A172 (cell line): Measurements from ENCODE around the gene ABTB2. TPM values are rescaled to one million over a fixed set of nuclear protein-coding genes. Genes with fewer than 3 reads are reported as not detected.
A peak's percentile ranks its signal among the peaks of the same experiment; 100 is the strongest.

Source experiments
- DNase-seq: peaks from one replicate; pipeline ENCODE4 v3.0.0-alpha.2; 2015; ENCODE audit warnings: low spot score
- total RNA-seq: library from RNA; depleted of rRNA; stranded (reverse); fragments of >200 nt; shearing (Covaris generic); gene quantifications from 2 replicates; pipeline ENCODE4 v1.2.3, GENCODE V29; 2014

Gene ABTB2
- total RNA-seq, 1 experiment from 2014 or later = 0.93 TPM

GRCh38 chr11:34167961-34168360 is 189.8 kb downstream of the ABTB2 start:
- DNase-seq = no peak

DNA sequence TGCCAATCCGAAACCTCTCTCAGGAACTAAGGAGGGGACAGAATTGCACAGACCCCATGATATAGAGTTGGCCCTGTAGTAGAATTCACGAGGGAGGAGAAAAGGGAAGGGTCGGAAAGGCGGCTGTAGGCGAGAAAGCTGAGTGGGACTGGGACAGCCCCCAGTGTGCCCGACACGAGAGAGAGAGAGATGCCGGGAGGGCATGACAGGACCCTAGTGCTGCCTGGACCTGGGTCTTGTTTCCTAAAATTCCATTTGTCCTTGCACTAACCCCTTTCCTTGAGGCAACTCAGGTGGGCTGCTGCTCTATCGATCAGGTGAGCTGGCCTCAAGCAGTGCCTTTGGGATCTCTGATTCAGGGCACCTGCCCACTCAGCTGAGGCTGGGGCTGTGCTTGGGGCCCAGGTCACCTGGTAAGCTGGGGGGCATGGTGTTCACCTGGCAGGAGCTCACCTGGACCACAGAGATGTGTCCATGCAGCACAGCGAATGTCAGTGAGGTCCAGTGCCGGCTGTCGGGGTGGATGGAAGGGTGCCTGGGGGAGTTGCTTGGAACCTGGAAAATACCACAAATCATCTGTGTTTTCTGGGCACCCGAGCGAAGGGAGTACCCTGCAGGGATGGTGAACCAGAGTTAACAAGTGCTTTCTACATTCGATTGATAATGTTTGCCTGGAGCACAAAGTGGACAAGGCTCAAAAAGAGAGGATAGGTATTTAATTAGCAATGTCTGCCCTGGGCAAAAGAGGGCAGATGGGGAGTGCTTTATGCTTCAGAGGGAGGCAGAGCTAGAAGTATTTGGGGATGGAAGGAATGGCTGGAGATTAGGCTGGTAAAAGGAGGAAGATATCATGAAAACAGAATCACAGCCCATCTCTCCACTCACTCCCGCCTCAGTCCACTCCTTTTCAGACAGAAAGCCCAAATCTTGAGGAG is 190.7 kb downstream of the ABTB2 start:
- DNase-seq = no peak

DNA sequence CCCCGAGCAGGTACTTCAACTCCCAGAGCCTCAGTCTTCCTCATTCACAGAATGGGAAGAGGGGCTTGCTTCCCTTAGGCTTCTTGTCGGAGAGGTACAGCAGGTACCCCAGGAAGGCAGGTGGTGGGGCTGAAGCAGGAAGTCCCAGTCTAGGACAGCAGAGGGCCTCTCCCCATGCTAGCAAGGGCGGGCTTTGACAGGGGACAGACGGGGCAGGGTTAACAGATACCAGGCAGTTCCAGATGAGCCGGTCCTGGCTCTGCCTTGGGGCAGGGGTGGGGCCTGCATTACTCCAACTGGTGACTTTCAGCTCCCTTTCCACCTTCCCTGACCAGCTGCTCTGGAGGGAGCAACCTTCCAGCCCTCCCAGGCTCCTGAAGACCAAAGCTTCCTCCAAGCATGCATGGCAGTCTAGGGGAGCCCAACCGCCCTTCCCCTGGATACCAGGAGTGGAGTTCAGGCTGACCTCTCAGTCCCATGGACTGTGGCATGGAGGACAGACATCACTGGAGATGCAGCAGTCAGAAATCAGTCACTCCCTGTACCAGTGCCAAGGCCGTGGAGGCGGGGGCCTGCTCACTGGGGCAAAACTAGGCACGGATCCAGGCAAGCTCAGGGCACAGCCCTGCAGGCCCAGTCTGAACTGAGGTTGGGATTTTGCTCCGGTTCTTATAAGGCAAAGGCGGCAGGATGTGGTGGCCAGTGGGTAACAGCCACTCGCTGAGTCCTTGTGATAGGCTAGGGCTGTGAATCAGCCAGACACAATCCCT is 191.8 kb downstream of the ABTB2 start:
- no peak for DNase-seq

DNA sequence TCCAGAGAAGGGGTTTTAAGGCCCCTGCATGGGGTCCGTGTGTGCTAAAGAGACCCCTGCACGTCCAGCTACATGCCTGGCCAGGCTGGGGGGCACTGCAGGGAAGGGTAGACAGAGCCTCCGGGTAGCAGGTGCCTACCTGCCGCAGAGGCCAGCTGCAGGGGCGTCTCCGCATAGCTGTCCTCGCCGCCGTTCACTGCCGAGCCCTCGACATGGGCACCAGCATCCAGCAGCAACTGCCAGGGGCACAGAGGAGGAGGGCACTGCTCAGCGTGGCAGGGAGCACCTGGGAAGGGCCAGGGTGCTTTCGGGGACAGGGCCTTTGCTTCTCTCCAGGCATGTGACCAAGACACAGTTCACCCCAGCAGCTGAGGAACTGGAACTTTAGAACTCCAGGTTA is 192.7 kb downstream of the ABTB2 start:
- no peak for DNase-seq

DNA sequence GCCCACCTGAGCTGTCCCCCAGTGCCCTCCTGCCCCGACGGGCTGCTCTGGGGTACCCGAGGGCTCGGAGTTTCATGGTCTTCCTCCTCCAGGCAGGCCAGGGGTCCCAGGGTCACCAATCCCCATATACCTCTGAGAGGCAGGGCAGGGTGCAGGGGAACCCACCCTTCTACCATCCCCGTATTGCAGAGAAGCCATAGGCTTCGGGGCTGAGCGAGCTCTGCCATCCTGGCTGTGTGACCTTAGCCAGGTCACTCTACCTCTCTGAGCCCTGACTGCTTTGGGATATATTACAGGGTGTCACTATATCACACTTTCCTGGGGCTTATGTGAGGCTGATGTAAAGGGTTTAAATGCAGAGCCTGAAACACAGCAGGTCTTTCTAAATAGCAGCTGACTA is 195.0 kb downstream of the ABTB2 start:
- no peak for DNase-seq

- DNase-seq = no peak
These were observed 195.4 kb downstream of the ABTB2 start for GRCh38 chr11:34162493-34162820.

DNA sequence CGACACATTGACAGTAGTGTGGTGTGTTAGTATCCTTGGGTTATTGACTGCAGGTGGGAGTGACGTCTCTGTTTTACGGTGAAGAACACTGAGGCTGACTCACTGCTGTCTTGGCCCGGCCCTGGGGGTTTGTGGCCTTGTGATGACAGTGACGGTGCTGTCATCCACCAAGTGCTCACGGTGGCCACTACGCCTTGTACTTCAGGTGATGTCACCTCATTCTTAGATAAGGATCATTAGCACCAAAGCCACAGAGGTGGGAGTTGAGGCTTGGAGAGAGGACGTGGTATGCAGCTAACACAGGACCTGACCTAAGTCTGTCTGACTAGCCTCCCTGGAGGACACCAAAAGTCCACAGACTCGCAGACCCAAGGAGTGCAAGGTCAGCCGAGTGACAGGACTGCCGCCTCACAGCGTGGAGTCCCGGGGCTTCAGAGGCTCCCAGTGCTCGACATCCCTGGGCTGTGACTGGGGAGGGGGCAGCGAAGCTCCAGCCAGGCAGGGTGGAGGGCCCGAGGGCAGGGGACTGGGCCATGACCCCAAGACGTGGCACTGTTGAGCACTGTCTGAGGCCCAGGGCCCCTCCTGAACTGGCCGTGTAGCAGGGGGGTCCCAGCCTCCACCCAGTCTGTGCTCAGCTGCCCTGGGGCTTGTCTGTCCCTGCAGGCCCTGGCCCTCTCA is 195.9 kb downstream of the ABTB2 start:
- DNase-seq = peak; percentile 62

- no peak for DNase-seq
These were observed 196.4 kb downstream of the ABTB2 start for GRCh38 chr11:34161361-34161760.

DNA sequence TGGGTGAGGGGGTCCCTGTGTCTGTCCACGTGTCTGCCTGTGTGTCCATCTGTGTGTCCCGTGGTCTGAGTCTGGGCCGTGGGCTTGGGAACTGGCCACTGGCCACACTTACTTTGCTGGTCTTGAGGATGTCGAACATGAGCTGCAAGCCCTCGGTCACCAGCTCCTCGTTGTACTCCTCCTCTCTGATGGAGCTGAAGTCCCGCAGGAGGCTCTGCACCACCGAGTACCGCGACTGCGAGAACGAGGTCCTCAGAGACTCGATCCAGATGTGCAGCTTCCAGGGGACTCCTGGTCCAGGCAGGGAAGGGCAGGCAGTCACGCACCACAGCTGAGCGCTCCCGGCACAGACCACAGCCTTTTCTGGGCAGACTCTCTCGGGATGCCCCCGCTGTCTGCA is 197.0 kb downstream of the ABTB2 start:
- no peak for DNase-seq

DNA sequence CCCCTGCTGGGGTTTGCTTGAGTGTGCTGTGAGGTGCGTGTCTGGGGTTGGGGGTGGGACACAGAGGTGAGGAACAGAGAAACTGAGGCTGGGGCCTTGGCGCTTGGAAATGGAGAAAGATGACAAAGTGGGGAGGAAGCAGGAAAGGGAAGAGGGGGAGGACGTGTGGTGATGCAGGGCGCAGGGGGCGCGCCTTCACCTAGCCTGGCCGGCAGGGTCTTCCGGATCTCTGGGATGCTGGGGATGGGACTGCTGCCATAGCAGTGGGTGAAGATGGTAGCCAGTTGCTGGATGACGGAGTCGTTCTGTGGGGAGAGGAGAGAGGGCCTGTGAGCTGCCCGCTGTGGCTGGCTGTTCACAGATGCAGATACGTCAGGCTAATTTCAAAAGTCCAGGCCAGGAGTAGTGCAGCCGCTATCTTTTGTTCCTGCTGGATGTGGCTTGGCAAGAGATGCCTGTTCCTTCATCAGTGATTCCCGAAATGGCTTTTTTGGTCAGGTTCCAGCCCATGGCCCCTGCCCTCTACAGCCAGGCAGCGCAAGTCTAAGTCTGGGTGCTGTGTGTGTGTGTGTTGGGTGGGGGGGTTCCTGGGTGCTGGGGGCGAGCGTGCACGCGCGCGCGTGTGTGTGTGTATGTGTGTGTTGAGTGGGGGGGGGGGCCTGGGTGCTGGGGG is 197.6 kb downstream of the ABTB2 start:
- DNase-seq = no peak

GRCh38 chr11:34158661-34159060 is 199.1 kb downstream of the ABTB2 start:
- no peak for DNase-seq

DNA sequence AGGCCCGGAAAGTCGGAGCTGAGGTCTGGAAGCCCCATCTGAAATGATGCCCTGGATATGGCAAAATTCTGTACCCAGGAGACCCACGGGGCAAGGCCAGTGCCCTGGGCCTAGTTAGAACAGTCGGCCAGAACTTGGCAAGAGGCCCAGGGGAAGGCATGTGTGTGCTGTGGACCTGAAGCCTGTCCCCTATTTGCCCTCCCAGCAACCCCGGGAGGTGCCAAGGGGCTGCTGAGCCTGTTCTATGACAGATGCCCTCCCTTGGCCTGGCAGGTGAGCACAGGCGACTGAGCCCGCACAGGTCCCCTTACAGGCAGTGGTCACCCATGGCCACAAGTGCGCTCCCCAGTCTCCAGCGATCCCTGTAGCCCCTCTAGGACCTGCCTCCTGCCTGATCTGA is 200.6 kb downstream of the ABTB2 start:
- DNase-seq = no peak

DNA sequence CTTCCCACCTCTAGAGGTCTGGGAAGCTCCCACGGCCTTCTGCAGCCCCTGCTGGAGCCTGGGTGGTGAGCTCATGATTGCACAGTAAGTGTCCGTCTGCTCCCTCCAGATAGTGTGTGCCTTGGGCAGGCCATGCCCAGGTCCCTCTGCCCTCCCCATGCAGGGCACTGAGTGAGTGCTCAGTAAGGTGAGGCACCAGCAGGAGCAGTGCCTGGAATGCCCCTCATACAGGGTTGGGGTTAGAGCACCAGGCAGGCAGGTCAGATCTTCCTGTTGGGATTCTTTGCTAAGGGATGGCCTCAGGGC is 202.1 kb downstream of the ABTB2 start:
- no peak for DNase-seq

GRCh38 chr11:34155057-34155756 is 202.6 kb downstream of the ABTB2 start:
- DNase-seq = no peak

DNA sequence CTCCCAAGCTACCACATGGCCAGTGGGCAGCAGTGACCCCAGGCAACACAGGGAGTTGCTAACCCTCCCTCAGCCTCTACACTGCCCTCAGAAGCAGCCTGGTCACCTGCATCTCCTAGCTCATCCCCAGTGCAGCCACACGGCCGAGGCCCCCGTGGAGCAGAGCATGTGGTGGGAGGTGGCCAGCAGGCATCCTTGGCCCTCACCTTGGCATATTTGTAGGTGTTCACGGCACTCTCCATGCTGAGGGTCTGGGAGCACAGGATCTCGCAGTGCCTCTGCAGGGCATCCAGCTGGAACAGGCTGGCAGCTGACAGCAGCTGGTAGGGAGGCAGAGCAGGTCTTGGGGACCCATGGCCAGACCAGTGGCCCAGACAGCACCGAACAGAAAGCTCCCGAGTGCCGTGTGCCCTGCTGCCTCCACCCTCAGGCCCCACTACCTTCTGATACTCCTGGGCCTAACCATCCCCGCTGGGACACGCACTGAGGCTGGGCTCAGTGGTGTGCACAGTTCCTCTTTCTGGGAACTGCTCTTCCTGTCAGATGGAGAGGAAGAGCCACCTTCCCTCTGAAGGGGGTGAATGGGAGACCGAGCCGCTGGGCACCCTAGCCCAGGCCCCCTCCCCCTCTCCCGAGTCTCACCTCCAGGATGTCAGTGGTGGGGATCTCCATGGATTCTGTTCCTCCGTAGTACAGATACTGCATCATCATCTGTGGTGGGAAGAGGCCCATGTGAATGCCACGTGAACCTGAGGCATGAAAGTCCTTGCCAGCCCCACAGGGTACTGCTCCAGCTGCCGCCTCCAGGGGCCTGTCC is 203.5 kb downstream of the ABTB2 start:
- DNase-seq = no peak

DNA sequence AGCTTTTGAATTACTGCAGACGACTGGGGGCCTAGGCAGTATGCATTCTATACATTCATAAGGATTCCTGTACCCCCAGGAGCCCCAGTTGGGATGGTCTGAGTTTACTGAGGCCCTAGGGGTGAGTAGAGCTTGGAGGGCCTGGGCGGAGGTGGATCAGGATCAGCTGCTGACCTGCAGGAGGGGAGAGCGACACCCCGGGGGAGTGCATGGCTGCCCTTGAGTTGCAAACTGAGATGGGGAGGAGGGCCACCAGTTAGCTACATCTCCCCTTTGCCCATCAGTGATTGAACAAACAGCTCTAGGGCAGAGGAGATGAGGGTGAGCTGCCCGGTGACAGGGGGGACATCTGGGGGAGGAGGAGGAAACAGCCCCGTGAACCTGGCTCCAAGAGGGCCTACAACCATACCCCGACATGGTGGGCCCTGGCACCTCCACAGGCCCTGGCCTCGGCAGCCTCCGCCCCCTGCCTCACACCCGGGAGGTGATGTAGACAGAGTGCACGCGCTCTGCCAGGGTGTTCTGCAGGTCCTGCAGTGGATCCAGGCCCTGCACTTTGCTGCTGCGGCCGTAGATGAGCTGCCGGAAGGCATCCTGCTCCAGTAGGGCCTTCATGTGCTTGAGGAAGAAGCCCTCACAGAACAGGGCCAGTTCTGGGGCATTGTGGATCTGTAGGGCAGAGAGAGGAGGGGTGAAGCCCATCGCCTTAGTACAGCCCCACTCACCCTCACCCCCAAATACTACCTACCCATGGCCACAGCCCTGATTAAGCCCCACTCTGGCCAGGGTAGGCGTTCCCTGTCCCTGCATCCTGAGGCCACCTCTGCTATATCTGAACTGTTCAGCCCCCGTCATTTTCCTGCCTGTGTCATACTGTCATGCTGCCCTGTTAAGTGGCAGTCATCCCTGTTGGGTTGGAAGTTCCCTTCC is 205.6 kb downstream of the ABTB2 start:
- DNase-seq = no peak

DNA sequence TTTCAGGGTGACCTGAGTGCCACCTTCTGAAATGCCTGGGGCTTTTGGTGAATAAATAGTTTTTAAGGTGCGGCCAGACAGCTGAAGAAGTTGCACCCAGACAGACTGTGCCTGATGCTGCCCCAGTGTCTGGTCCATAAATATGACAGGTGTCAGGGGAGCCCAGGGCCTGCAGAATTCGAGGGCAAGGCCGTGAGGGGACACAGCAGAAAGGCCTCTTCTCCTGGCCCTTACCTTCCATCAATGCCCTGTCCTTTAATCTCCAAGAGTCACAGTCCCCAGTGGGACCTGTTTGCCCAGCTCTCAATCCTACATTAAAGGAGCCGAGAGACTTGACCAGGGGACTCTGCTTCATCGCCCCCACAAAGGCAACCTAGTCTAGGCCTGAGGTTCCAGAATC is 206.6 kb downstream of the ABTB2 start:
- no peak for DNase-seq

- no peak for DNase-seq
These were observed 207.2 kb downstream of the ABTB2 start for GRCh38 chr11:34150494-34151151.

GRCh38 chr11:34149786-34150185 is 208.0 kb downstream of the ABTB2 start:
- peak; percentile 13 for DNase-seq
